H1 (cell line): ENCODE measurements around the gene ACAD9.

Experiments
- POLR2A ChIP-seq, 2 experiments: IDR thresholded peaks; 1 replicate in 1 of 2; 2 replicates in 1 of 2; pipeline ENCODE4 v1.6.1; 2011; ENCODE audit warnings: low read depth in 2 of 2, low read length in 2 of 2, mild to moderate bottlenecking in 2 of 2; ENCODE audit errors: control extremely low read depth in 1 of 2
- RAD21 ChIP-seq, 2 experiments: IDR thresholded peaks in 1 of 2; conservative IDR thresholded peaks in 1 of 2; 2 replicates each; pipeline ENCODE4 v1.6.1; 2011; ENCODE audit warnings: low read depth in 2 of 2, low read length in 2 of 2, improper control_type of control experiment in 1 of 2, inconsistent platforms in 1 of 2, mild to moderate bottlenecking in 1 of 2, moderate library complexity in 1 of 2
- TAF1 ChIP-seq: IDR thresholded peaks from 2 replicates; pipeline ENCODE4 v1.6.1; 2011; ENCODE audit warnings: mild to moderate bottlenecking, low read depth, low read length

DNA sequence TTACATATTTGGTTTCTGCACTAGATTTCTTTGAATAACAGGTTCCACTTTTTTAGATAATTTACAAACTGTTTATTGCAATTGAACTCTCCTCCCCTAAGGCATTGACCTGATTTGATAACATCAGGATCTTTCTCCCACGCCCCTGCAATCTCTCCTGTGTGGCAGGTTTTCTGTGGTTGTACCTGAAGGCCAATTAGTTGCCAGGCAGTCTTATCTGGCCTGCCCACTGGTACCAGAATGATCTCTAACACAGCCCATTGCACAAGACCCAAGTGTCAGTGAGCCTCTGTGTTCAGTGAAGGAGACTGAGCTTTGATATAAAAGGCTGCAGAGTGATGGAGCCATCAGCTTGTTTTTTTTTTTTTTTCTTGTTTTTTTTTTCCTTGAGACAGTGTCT lies 3.3 kb downstream of the ACAD9 start:
- TF ChIP-seq TAF1: no peak
- no peak for TF ChIP-seq POLR2A (IDR thresholded peaks at IDR 0.05; ENCODE audit: control extremely low read depth in 1 of 2, low read depth in 2 of 2, low read length in 2 of 2)
- no peak for TF ChIP-seq RAD21 (IDR thresholded peaks at IDR 0.05 in 1 of 2, conservative IDR thresholded peaks at IDR 0.05 in 1 of 2; ENCODE audit: low read depth in 2 of 2, low read length in 2 of 2)
